ENCODE measurements around the gene GULP1.

GULP1 gene

DNA sequence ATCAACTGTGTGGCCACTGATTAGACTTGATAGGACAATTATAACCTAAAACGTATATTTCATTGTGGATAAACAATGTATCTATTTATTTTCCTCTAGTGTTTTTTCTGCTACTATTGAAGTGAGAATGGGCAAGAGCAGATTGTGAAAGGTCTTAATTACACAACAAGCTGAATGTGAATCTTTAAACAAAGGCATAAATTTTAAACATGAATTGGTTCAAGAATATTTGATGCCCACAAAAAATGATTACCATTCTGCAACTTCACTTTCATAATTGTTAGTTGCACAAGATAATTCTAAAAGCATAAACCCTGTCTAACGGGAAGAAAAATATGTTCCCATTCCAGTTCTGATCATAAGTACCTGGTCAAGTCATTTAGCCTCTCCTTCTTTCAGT is 285.6 kb downstream of the GULP1 start:
- H3K4me3 ChIP-seq (replicated peaks; ENCODE audit: insufficient read depth, low read length), result no peak overlapping the region
- TF ChIP-seq GABPA (IDR thresholded peaks at IDR 0.05; ENCODE audit: low read depth) (no peak), POLR2AphosphoS5 (IDR thresholded peaks at IDR 0.05; ENCODE audit: low read depth) (no peak), SPI1 (IDR thresholded peaks at IDR 0.05; ENCODE audit: borderline replicate concordance, low read depth) (no peak)
- TF ChIP-seq, protein P1, sequence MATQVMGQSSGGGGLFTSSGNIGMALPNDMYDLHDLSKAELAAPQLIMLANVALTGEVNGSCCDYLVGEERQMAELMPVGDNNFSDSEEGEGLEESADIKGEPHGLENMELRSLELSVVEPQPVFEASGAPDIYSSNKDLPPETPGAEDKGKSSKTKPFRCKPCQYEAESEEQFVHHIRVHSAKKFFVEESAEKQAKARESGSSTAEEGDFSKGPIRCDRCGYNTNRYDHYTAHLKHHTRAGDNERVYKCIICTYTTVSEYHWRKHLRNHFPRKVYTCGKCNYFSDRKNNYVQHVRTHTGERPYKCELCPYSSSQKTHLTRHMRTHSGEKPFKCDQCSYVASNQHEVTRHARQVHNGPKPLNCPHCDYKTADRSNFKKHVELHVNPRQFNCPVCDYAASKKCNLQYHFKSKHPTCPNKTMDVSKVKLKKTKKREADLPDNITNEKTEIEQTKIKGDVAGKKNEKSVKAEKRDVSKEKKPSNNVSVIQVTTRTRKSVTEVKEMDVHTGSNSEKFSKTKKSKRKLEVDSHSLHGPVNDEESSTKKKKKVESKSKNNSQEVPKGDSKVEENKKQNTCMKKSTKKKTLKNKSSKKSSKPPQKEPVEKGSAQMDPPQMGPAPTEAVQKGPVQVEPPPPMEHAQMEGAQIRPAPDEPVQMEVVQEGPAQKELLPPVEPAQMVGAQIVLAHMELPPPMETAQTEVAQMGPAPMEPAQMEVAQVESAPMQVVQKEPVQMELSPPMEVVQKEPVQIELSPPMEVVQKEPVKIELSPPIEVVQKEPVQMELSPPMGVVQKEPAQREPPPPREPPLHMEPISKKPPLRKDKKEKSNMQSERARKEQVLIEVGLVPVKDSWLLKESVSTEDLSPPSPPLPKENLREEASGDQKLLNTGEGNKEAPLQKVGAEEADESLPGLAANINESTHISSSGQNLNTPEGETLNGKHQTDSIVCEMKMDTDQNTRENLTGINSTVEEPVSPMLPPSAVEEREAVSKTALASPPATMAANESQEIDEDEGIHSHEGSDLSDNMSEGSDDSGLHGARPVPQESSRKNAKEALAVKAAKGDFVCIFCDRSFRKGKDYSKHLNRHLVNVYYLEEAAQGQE (IDR thresholded peaks at IDR 0.05; ENCODE audit: insufficient replicate concordance, low read depth), result no peak
- TF ChIP-seq, protein P2, sequence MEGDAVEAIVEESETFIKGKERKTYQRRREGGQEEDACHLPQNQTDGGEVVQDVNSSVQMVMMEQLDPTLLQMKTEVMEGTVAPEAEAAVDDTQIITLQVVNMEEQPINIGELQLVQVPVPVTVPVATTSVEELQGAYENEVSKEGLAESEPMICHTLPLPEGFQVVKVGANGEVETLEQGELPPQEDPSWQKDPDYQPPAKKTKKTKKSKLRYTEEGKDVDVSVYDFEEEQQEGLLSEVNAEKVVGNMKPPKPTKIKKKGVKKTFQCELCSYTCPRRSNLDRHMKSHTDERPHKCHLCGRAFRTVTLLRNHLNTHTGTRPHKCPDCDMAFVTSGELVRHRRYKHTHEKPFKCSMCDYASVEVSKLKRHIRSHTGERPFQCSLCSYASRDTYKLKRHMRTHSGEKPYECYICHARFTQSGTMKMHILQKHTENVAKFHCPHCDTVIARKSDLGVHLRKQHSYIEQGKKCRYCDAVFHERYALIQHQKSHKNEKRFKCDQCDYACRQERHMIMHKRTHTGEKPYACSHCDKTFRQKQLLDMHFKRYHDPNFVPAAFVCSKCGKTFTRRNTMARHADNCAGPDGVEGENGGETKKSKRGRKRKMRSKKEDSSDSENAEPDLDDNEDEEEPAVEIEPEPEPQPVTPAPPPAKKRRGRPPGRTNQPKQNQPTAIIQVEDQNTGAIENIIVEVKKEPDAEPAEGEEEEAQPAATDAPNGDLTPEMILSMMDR (IDR thresholded peaks at IDR 0.05; ENCODE audit: insufficient read depth, low read length), result no peak
- no peak overlapping the region for H3K27ac ChIP-seq (replicated peaks)
- DNase-seq (ENCODE audit: low read depth in 1 of 2, low spot score in 1 of 2), result no peak
- H3K27me3 ChIP-seq (ENCODE audit: insufficient read depth, poor library complexity, severe bottlenecking), result no peaks in the 10 kb centered on the region

DNA sequence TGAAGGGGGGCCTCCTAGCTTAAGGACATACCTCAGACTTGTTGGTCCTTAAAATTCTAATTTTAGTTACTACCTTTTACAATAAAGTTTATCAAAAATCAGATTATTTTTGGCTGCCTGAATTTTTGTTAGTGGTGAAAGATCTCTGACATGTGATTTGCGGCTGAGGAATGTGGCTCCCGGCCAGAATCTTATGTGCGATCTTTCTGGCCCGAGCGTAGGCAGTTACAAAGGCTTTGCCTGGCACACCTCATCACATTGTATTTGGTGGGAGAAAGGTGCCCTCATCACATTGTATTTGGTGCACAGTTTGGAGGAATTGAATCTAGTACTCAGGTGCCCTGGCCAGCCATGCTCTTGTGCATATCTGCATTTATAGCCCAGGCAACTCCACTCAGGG is 289.1 kb downstream of the GULP1 start:
- TF ChIP-seq POLR2AphosphoS5 (IDR thresholded peaks at IDR 0.05; ENCODE audit: low read depth), result no peak
- TF ChIP-seq, protein P1 (IDR thresholded peaks at IDR 0.05; ENCODE audit: insufficient replicate concordance, low read depth), result no peak
- TF ChIP-seq, protein P2 (IDR thresholded peaks at IDR 0.05; ENCODE audit: insufficient read depth, low read length), result no peak
- TF ChIP-seq SPI1 (IDR thresholded peaks at IDR 0.05; ENCODE audit: borderline replicate concordance, low read depth), result no peak
- no peak for TF ChIP-seq GABPA (IDR thresholded peaks at IDR 0.05; ENCODE audit: low read depth)
- DNase-seq (ENCODE audit: low read depth in 1 of 2, low spot score in 1 of 2), result no peak
- no peak overlapping the region for H3K27ac ChIP-seq (replicated peaks)
- H3K4me3 ChIP-seq (replicated peaks; ENCODE audit: insufficient read depth, low read length), result no peak overlapping the region
- H3K27me3 ChIP-seq (ENCODE audit: insufficient read depth, poor library complexity, severe bottlenecking), result no peaks in the 10 kb centered on the region

DNA sequence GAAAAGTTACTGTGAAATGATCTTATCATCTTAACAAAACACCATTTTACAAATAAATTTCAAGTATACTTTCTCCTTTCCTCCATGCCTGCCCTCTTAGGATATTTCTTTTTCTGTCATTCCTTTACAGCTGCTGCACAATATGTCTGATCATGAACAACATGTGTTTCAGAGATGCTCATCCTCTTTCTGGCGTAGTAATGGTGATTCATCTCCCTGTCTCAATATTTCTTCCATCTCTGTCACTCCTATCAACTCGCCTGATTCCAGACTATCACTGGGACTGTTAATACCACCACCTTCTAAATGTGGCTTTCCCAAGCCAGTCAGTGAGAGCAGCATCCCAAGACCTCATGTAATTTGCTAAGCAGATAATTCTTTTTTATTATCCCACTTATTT is 290.5 kb downstream of the GULP1 start:
- TF ChIP-seq, protein P1 (IDR thresholded peaks at IDR 0.05; ENCODE audit: insufficient replicate concordance, low read depth), result no peak
- TF ChIP-seq, protein P2 (IDR thresholded peaks at IDR 0.05; ENCODE audit: insufficient read depth, low read length), result no peak
- Histone ChIP-seq H3K4me3 (replicated peaks; ENCODE audit: insufficient read depth, low read length) (no peak overlapping the region), H3K27ac (replicated peaks) (no peak overlapping the region), H3K27me3 (ENCODE audit: insufficient read depth, poor library complexity, severe bottlenecking) (no peaks in the 10 kb centered on the region)
- DNase-seq (ENCODE audit: low read depth in 1 of 2, low spot score in 1 of 2), result no peak
